ENCODE measurements around the gene COQ5. TPM values are rescaled to one million over a fixed set of nuclear protein-coding genes. Genes with fewer than 3 reads are reported as not detected.

Gene COQ5
- total RNA-seq, 3 donors from 2014 or later, result 22.8 to 30.0 (median 29.5) TPM

DNA sequence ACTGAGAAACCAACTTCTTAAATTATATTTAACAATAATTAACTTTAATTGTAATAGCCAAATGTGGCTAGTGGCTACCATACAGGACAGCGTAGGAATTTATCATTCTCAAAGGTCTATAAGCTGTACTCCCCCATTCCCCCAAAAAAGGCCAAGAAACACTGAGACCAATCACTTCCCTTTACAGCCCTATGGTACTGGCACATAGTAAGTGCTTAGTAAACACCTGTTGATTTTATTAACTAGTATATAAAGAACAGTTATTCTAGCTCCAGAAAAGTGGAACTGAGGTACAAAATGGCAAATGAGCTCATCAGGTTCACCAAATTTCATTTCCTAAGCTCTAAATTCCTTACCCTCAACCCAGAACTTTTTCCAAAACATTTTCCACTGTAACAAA lies 53.3 kb downstream of the COQ5 start:
- Histone ChIP-seq H3K4me3 (no peak overlapping the region), H3K36me3 (ENCODE audit: low read depth) (no peaks in the 10 kb centered on the region), H3K9me3 (no peaks in the 10 kb centered on the region), H3K4me1 (ENCODE audit: low read depth) (no peaks in the 10 kb centered on the region)
- TF ChIP-seq, protein P1, sequence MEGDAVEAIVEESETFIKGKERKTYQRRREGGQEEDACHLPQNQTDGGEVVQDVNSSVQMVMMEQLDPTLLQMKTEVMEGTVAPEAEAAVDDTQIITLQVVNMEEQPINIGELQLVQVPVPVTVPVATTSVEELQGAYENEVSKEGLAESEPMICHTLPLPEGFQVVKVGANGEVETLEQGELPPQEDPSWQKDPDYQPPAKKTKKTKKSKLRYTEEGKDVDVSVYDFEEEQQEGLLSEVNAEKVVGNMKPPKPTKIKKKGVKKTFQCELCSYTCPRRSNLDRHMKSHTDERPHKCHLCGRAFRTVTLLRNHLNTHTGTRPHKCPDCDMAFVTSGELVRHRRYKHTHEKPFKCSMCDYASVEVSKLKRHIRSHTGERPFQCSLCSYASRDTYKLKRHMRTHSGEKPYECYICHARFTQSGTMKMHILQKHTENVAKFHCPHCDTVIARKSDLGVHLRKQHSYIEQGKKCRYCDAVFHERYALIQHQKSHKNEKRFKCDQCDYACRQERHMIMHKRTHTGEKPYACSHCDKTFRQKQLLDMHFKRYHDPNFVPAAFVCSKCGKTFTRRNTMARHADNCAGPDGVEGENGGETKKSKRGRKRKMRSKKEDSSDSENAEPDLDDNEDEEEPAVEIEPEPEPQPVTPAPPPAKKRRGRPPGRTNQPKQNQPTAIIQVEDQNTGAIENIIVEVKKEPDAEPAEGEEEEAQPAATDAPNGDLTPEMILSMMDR (IDR thresholded peaks at IDR 0.05), result no peak
- intact Hi-C loops (cut with DNase I, micrococcal nuclease), result no loop called here
- DNase-seq (no peak), ATAC-seq (no peak)

DNA sequence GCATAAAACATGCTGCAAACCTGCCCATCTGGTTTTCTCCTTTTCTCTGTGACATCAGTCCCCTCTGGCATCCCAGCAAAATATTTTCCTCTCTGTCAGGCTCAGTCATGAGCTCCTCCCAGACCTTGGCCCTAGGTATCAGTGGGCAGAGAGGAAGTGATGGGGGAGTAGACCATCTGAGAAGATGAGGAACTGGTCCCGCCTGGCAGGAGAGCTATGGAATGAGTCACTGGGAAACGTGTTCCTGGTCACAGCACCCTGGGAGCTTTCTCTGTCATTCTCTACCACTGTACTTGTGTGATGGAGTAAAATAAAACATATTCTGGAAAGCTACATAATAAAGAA lies 54.4 kb downstream of the COQ5 start:
- no peak overlapping the region for H3K4me3 ChIP-seq
- H3K36me3 ChIP-seq (ENCODE audit: low read depth), result no peaks in the 10 kb centered on the region
- DNase-seq (no peak), ATAC-seq (peak; percentile 70)
- TF ChIP-seq, protein P1 (IDR thresholded peaks at IDR 0.05), result no peak
- intact Hi-C loops (cut with DNase I, micrococcal nuclease), result no loop called here
- H3K9me3 ChIP-seq, result no peaks in the 10 kb centered on the region
- no peaks in the 10 kb centered on the region for H3K4me1 ChIP-seq (ENCODE audit: low read depth)

DNA sequence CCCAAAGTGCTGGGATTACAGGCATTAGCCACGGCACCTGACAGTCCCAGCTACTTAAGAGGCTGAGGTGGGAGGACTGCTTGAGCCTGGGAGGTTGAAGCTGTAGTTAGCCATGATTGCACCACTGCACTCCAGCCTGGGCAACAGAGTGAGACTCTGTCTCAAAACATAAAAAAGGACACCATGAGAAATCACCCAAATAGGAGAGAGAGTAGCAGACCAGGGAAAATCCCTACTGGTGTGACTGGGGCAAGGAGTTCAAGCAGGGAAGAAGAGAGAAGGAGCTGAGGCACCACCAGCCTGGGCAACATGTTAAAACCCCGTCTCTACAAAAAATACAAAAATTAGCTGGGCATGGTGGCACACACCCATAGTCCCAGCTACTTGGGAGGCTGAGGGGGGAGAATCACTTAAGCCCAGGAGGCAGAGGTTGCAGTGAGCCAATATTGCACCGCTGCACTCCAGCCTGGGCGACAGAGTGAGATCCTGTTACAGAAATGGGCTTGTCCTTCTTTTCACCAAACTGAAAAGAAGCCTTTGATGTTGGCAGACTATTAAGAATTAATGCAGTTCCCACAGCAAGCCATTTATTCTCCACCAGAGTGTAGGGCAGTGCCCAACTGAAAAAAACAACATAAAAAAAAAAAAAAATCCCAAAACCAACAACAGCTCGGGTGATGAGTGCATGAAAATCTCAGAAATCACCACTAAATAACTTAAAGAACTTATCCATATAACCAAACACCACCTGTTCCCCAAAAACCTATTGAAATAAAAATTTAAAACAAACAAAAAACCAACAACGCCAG lies 54.9 kb downstream of the COQ5 start:
- no peak overlapping the region for H3K4me3 ChIP-seq
- TF ChIP-seq, protein P1 (IDR thresholded peaks at IDR 0.05), result no peak
- no peaks in the 10 kb centered on the region for H3K4me1 ChIP-seq (ENCODE audit: low read depth)
- H3K36me3 ChIP-seq (ENCODE audit: low read depth), result no peaks in the 10 kb centered on the region
- DNase-seq, result no peak
- H3K9me3 ChIP-seq, result no peaks in the 10 kb centered on the region
- intact Hi-C loops (cut with DNase I, micrococcal nuclease), result no loop called here
- ATAC-seq, result no peak

DNA sequence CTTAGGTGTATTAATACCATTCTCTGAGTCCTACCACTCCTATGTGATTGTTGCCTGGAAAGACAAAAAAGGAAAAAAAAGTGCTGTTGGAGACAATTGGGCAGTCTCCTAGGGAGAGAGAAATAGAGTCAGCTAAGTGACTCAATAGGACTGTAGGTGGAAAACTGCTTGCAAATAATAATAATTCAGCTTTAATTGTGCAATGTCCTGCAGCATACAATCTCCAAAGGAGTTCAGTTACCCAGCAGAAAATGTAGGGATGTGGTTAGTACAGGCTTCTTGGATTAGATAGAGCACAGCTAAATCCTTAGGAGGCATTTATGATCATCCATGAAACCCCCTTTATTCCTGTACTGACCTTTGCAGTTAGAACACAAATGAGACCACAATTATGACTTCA lies 56.4 kb downstream of the COQ5 start:
- Histone ChIP-seq H3K9me3 (no peaks in the 10 kb centered on the region), H3K4me3 (no peak overlapping the region), H3K36me3 (ENCODE audit: low read depth) (no peaks in the 10 kb centered on the region), H3K4me1 (ENCODE audit: low read depth) (peaks cover 3% of the 10 kb centered on the region)
- TF ChIP-seq, protein P1 (IDR thresholded peaks at IDR 0.05), result no peak
- ATAC-seq (no peak), DNase-seq (no peak)
- intact Hi-C loops (cut with DNase I, micrococcal nuclease), result no loop called here

DNA sequence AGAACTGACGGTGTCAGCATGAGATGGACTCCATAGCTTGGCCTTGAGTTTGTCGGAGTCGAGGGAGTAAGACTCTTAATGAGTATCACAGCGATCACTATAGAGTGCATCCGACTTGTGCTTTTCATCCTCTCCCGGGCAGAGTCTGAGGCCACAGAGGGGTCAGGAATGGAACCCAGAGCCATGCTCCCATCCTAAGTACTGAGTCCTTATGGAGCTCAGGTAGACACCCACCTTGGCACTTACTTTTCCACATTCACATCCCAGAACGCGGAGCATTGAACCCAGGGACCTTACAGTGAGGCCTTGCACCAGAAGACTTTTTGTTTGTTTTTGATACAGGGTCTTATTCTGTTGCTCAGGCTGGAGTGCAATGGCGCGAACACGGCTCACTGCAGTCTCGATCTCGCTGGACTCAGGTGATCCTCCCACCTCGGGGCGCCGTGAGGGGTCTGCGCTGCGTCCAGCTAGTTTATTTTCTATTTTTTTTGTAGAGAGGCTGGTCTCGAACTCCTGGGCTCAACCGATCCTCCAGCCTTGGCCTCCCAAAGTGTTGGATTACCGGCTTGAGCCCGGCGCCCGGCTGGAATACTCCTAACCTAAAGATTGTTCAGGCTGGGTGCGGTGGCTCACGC lies 58.7 kb downstream of the COQ5 start:
- intact Hi-C loops (cut with DNase I, micrococcal nuclease), result no loop called here
- Histone ChIP-seq H3K9me3 (no peaks in the 10 kb centered on the region), H3K4me3 (peak overlapping the region; percentile 85), H3K4me1 (ENCODE audit: low read depth) (peaks cover 10% of the 10 kb centered on the region), H3K36me3 (ENCODE audit: low read depth) (no peaks in the 10 kb centered on the region)
- TF ChIP-seq, protein P1 (IDR thresholded peaks at IDR 0.05), result no peak
- peak in 1 of 3 donors; percentile 39 for DNase-seq
- peak; percentile 26 for ATAC-seq

Measured in mucosa of descending colon (tissue), 3 donors.